ENCODE measurements around the gene SMURF2.

- TF ChIP-seq CTCF (IDR thresholded peaks at IDR 0.05) (no peak), POLR2A (IDR thresholded peaks at IDR 0.05) (no peak)
Observed at GRCh38 chr17:64504769-64505339, 157.3 kb downstream of the SMURF2 start.

Data from heart left ventricle (tissue), 13 donors.